Chondrocyte (in vitro differentiated cells): ENCODE measurements around the gene ZNF697. TPM values are rescaled to one million over a fixed set of nuclear protein-coding genes. Genes with fewer than 3 reads are reported as not detected.

Experiments
- DNase-seq: peaks from one replicate; pipeline ENCODE4 v3.0.0; 2021; ENCODE audit warnings: mixed read lengths, low spot score
- H3K27ac Mint-ChIP-seq: one replicate; pipeline ENCODE4 v1.8.0; 2021; ENCODE audit warnings: mild to moderate bottlenecking, moderate library complexity, mixed read lengths; ENCODE audit not compliant: unreplicated experiment
- H3K27me3 Mint-ChIP-seq: 2 replicates; pipeline ENCODE4 v1.8.0; 2021; ENCODE audit warnings: low read depth, mixed read lengths
- H3K36me3 Mint-ChIP-seq: 2 replicates; pipeline ENCODE4 v1.8.0; 2021; ENCODE audit warnings: low read depth, mixed read lengths
- H3K4me1 Mint-ChIP-seq: 2 replicates; pipeline ENCODE4 v1.8.0; 2021; ENCODE audit warnings: low read depth, mild to moderate bottlenecking, mixed read lengths
- H3K4me3 Mint-ChIP-seq: one replicate; pipeline ENCODE4 v1.8.0; 2021; ENCODE audit warnings: mild to moderate bottlenecking, moderate library complexity, mixed read lengths; ENCODE audit not compliant: unreplicated experiment
- H3K9me3 Mint-ChIP-seq: 2 replicates; pipeline ENCODE4 v1.8.0; 2021; ENCODE audit warnings: low read depth, mixed read lengths
- total RNA-seq: library from RNA; stranded (reverse); gene quantifications from 3 replicates; pipeline ENCODE4 v1.2.1, GENCODE V29; 2021
- TF ChIP-seq, protein P1 (sequence below): fragments of 200-600 bp; sonication (generic); IDR thresholded peaks from 2 replicates; pipeline ENCODE4 v1.5.0; 2021; ENCODE audit warnings: antibody characterized with exemption, mild to moderate bottlenecking, moderate library complexity

The ZNF697 gene
- total RNA-seq, 1 donor from 2014 or later, result 13.6 TPM

DNA sequence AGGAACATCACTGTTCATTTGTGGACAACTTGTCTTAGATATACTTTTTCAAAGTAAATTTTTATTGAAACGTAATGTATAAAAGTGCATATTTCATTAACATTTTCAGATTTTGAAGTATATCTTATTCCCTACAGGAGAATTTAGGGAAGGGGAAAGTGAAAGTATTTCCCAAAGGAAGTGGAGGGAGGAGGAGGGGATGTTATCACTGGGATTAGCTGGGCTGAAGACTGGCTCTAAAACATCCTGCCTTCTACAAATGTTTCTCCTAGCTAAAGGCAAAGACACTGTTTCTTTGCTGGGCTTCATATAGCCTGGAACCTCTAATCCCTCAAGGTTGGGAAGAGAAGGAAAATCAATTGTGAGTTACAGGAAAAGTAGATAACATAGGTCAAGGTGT, 7.1 kb upstream of the ZNF697 start:
- DNase-seq, result no peak
- Mint-ChIP-seq H3K9me3 (no peaks in the 10 kb centered on the region), H3K4me3 (no peak overlapping the region), H3K27me3 (no peaks in the 10 kb centered on the region), H3K27ac (no peak overlapping the region), H3K4me1 (peaks cover 46% of the 10 kb centered on the region), H3K36me3 (no peaks in the 10 kb centered on the region)
- TF ChIP-seq, protein P1, sequence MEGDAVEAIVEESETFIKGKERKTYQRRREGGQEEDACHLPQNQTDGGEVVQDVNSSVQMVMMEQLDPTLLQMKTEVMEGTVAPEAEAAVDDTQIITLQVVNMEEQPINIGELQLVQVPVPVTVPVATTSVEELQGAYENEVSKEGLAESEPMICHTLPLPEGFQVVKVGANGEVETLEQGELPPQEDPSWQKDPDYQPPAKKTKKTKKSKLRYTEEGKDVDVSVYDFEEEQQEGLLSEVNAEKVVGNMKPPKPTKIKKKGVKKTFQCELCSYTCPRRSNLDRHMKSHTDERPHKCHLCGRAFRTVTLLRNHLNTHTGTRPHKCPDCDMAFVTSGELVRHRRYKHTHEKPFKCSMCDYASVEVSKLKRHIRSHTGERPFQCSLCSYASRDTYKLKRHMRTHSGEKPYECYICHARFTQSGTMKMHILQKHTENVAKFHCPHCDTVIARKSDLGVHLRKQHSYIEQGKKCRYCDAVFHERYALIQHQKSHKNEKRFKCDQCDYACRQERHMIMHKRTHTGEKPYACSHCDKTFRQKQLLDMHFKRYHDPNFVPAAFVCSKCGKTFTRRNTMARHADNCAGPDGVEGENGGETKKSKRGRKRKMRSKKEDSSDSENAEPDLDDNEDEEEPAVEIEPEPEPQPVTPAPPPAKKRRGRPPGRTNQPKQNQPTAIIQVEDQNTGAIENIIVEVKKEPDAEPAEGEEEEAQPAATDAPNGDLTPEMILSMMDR, result no peak

DNA sequence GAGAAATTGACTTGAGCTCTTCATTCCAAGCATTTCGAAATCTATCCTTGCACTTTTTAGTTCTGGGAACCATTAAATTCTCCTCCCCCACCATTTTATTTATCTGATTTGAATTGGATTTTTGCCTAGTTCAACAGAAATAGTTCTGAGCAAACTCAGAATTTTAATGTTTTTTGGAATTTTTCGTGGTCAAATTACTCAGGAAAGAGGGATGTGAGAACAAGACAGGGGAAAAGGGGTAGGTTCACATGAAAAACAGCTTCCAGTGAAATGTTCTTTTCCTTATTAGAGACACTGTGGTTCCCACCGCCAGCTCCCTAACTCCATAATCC, 5.7 kb upstream of the ZNF697 start:
- no peak for DNase-seq
- H3K36me3 Mint-ChIP-seq, result no peaks in the 10 kb centered on the region
- H3K27ac Mint-ChIP-seq, result peak overlapping the region; percentile 72
- TF ChIP-seq, protein P1, result no peak
- H3K4me1 Mint-ChIP-seq, result peaks cover 42% of the 10 kb centered on the region
- no peaks in the 10 kb centered on the region for H3K9me3 Mint-ChIP-seq
- H3K27me3 Mint-ChIP-seq, result no peaks in the 10 kb centered on the region
- no peak overlapping the region for H3K4me3 Mint-ChIP-seq

DNA sequence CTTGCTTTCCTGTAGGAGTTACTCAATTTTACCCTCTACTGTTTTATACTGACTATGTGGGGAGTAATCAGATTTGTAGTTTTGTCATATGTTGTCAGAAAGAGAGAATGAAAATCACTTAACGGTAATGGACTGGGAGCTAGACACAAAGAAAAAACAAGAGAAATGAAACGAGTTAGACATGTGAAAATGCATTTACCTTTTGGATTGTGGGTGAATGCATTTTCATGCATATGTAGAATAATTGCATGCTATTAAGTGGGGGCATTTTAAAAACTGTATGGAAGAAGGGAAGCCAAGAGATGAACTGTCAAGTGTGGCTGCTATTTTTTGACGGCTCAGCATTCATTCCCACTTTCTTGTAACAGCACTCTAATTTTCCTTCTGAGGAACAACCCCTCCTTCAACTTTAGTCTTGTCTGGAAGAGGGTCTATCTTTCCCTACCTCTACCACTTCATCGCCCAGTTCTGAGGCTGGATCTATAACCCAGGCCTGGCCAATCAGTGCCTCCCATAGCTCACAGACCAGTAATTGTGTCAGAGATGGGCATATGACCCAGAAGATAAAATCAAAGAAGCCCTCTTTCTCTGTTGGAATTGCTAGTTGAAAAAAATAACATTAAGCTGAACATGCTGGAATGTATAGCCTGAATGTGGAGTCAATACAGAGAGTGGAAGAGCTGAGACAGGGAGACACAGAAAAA, 5.2 kb upstream of the ZNF697 start:
- no peaks in the 10 kb centered on the region for H3K27me3 Mint-ChIP-seq
- H3K36me3 Mint-ChIP-seq, result no peaks in the 10 kb centered on the region
- DNase-seq, result no peak
- peak overlapping the region; percentile 72 for H3K27ac Mint-ChIP-seq
- peaks cover 44% of the 10 kb centered on the region for H3K4me1 Mint-ChIP-seq
- no peaks in the 10 kb centered on the region for H3K9me3 Mint-ChIP-seq
- H3K4me3 Mint-ChIP-seq, result no peak overlapping the region
- TF ChIP-seq, protein P1, result no peak

DNA sequence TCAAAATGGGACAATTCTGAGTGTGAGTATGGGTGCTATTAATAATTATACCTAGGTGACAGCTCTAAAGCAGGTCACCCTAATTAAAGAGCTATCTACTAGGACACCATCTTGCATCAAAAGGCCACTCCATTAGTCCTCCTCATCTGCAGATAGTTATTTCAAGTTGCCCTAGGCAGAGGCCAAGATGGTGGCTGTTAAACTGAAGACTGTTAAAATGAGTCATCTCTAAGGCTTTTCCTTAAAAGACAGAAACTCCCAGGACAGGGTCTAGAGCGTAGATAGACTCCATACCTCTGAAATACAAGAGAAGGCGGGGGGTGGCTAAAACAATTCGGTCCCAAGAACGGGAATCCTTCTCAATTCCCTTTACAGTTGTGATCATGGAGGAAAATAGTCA, 4.5 kb upstream of the ZNF697 start:
- H3K4me1 Mint-ChIP-seq, result peaks cover 45% of the 10 kb centered on the region
- no peak for DNase-seq
- no peak overlapping the region for H3K4me3 Mint-ChIP-seq
- H3K27ac Mint-ChIP-seq, result no peak overlapping the region
- no peaks in the 10 kb centered on the region for H3K36me3 Mint-ChIP-seq
- H3K27me3 Mint-ChIP-seq, result no peaks in the 10 kb centered on the region
- TF ChIP-seq, protein P1, result no peak
- H3K9me3 Mint-ChIP-seq, result no peaks in the 10 kb centered on the region

DNA sequence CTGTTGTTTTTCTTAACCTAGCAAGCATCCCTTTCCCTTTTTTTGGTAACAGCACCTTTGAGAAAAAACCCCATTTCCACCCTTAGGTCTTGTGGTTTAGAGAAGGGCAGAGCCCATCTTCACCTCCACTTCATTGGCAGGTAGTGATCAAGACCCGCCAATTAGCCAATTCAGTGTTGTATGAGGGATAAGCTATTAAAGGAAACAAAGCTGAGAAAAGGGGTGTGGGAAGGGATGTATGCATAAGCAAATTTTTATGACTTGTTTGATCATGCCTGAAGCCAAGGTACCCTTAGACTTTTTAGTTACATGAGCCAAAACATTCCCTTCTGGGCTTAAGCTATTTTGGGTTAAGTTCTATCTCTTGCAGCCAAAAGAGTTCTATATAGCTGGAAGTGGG, 3.6 kb upstream of the ZNF697 start:
- H3K9me3 Mint-ChIP-seq, result no peaks in the 10 kb centered on the region
- no peaks in the 10 kb centered on the region for H3K27me3 Mint-ChIP-seq
- no peak overlapping the region for H3K4me3 Mint-ChIP-seq
- H3K36me3 Mint-ChIP-seq, result no peaks in the 10 kb centered on the region
- TF ChIP-seq, protein P1, result no peak
- H3K27ac Mint-ChIP-seq, result no peak overlapping the region
- DNase-seq, result no peak
- H3K4me1 Mint-ChIP-seq, result peaks cover 53% of the 10 kb centered on the region
